OCI-LY7 (cell line): Measurements from ENCODE around the gene HOXD4.

Source experiments
- CTCF ChIP-seq: fragments of 200-600 bp; sonication (generic); conservative IDR thresholded peaks from 2 replicates; pipeline ENCODE4 v1.5.1; 2014; ENCODE audit warnings: mild to moderate bottlenecking, antibody characterized with exemption, low read length, moderate library complexity, mixed read lengths
- EZH2phosphoT487 ChIP-seq: fragments of 200-600 bp; sonication (generic); IDR thresholded peaks from 2 replicates; pipeline ENCODE4 v1.6.1; 2018; ENCODE audit warnings: low read depth, borderline replicate concordance, mild to moderate bottlenecking, mixed run types, antibody characterized with exemption, low read length, moderate library complexity, mixed read lengths

DNA sequence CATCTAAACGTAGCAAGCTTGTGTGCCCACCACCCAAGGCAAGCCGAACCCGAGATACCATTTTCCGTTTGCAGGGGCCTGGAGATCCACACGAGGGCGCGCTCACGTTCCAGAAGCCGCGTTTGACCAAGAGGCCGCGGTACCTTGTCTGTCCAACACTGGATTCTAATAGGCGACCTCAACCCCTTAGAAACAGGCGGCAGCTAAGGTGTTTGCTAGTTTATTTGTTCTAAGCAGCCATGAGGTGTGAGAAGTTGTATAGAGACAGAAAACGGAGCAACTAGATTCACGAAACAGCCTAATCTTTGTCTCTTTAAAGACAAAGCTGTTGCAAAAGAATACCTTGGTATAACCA, 40.1 kb upstream of the HOXD4 start:
- TF ChIP-seq CTCF (peak; percentile 79), EZH2phosphoT487 (no peak)
